Measurements from ENCODE around the gene USHBP1. TPM values are rescaled to one million over a fixed set of nuclear protein-coding genes. Genes with fewer than 3 reads are reported as not detected.

The USHBP1 gene
- total RNA-seq, 1 donor from 2014 or later: not detected

DNA sequence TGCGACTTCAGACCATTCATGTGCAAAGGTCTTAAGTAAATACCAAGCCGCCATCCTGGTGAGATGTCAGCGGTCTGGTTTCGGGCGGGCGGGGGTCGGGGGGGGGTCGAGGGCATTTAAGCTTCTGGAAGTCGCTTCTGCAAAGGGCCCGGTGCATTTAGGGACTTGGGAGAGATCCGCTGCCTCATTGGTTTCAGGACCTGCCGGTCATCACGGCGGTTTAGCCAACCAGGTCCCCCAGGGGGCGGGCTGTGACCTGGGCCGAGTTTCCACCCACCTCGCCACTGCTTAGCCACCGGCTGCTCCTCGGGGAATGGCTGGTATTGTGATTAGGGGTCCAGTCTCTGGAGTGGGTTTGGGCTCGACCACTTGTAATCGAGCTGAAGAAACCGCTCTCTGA, 24.9 kb upstream of the USHBP1 start:
- Histone ChIP-seq H3K36me3 (ENCODE audit: control insufficient read depth, insufficient read depth, low read length) (peaks cover under 1% of the 10 kb centered on the region), H3K27me3 (ENCODE audit: control insufficient read depth, insufficient read depth, low read length) (no peaks in the 10 kb centered on the region), H3K4me3 (ENCODE audit: low read depth, low read length) (no peak overlapping the region)
- TF ChIP-seq, protein P1, sequence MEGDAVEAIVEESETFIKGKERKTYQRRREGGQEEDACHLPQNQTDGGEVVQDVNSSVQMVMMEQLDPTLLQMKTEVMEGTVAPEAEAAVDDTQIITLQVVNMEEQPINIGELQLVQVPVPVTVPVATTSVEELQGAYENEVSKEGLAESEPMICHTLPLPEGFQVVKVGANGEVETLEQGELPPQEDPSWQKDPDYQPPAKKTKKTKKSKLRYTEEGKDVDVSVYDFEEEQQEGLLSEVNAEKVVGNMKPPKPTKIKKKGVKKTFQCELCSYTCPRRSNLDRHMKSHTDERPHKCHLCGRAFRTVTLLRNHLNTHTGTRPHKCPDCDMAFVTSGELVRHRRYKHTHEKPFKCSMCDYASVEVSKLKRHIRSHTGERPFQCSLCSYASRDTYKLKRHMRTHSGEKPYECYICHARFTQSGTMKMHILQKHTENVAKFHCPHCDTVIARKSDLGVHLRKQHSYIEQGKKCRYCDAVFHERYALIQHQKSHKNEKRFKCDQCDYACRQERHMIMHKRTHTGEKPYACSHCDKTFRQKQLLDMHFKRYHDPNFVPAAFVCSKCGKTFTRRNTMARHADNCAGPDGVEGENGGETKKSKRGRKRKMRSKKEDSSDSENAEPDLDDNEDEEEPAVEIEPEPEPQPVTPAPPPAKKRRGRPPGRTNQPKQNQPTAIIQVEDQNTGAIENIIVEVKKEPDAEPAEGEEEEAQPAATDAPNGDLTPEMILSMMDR (IDR thresholded peaks at IDR 0.05; ENCODE audit: insufficient read depth, low read length, severe bottlenecking): no peak
- DNase-seq (ENCODE audit: low read depth): peak; percentile 57
- FAIRE-seq: no peak

DNA sequence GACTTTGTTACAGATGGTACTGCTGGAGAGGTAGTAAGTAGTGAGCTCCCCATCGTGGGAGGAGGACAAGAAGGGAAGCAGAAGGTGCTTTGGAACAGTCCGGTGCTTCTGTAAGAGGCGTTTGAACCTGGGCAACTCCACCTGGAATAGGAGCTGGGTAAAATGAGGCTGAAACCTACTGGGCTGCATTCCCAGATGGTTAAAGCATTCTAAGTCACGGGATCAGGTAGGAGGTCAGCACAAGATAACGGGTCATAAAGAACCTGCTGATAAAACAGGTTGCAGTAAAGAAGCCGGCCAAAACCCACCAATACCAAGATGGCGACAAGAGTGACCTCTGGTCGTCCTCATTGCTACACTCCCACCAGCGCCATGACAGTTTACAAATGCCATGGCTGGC, 22.2 kb upstream of the USHBP1 start:
- no peak overlapping the region for H3K4me3 ChIP-seq (ENCODE audit: low read depth, low read length)
- no peaks in the 10 kb centered on the region for H3K27me3 ChIP-seq (ENCODE audit: control insufficient read depth, insufficient read depth, low read length)
- TF ChIP-seq, protein P1 (IDR thresholded peaks at IDR 0.05; ENCODE audit: insufficient read depth, low read length, severe bottlenecking): no peak
- H3K36me3 ChIP-seq (ENCODE audit: control insufficient read depth, insufficient read depth, low read length): no peaks in the 10 kb centered on the region
- DNase-seq (ENCODE audit: low read depth): no peak
- no peak for FAIRE-seq

DNA sequence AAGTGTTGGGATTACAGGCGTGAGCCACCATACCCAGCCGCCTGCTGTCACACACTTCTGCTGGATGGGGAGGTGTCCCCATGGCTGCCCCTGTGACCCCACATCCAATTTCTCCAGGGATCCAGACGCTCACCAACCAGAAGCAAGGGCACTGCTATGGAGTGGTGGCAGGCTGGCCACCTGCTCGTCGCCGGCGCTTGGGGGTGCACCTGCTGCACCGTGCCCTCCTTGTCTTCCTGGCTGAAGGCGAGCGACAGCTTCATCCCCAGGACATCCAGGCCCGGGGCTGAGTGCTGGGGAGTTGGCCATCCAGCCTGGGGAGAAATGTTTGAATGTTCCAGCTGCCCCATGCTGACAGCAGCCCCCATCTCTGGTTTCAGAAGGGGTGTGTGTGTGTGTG, 21.7 kb upstream of the USHBP1 start:
- TF ChIP-seq, protein P1 (IDR thresholded peaks at IDR 0.05; ENCODE audit: insufficient read depth, low read length, severe bottlenecking): no peak
- Histone ChIP-seq H3K36me3 (ENCODE audit: control insufficient read depth, insufficient read depth, low read length) (no peaks in the 10 kb centered on the region), H3K27me3 (ENCODE audit: control insufficient read depth, insufficient read depth, low read length) (no peaks in the 10 kb centered on the region), H3K4me3 (ENCODE audit: low read depth, low read length) (no peak overlapping the region)
- no peak for FAIRE-seq
- DNase-seq (ENCODE audit: low read depth): no peak

DNA sequence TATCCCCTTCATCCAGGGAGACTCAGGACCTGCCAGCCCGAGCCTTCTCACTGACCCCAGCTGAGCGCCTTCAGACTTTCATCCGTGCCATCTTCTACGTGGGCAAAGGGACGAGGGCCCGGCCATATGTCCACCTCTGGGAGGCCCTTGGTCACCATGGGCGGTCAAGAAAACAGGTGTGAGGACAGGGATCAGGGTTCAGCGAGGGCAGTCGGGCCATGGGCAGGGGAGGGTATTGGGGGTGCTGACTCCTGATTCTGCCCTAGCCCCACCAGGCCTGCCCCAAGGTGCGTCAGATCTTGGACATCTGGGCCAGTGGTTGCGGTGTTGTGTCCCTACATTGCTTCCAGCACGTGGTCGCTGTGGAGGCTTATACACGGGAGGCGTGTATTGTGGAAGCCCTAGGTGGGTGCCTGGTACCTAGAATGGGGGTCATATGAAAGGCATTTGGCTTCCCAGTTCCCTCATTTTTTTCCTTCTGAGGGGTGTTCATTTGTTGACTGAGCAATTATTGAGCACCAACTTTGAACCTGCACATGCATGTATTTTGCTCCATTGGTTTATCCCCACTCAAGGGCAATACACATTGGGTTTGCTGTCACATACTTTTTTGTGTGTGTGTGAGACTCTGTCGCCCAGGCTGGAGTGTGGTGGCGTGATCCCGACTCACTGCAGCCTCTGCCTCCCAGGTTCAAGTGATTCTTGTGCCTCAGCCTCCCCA, 21.0 kb upstream of the USHBP1 start:
- no peaks in the 10 kb centered on the region for H3K36me3 ChIP-seq (ENCODE audit: control insufficient read depth, insufficient read depth, low read length)
- DNase-seq (ENCODE audit: low read depth): no peak
- H3K27me3 ChIP-seq (ENCODE audit: control insufficient read depth, insufficient read depth, low read length): no peaks in the 10 kb centered on the region
- FAIRE-seq: no peak
- no peak overlapping the region for H3K4me3 ChIP-seq (ENCODE audit: low read depth, low read length)
- TF ChIP-seq, protein P1 (IDR thresholded peaks at IDR 0.05; ENCODE audit: insufficient read depth, low read length, severe bottlenecking): no peak

DNA sequence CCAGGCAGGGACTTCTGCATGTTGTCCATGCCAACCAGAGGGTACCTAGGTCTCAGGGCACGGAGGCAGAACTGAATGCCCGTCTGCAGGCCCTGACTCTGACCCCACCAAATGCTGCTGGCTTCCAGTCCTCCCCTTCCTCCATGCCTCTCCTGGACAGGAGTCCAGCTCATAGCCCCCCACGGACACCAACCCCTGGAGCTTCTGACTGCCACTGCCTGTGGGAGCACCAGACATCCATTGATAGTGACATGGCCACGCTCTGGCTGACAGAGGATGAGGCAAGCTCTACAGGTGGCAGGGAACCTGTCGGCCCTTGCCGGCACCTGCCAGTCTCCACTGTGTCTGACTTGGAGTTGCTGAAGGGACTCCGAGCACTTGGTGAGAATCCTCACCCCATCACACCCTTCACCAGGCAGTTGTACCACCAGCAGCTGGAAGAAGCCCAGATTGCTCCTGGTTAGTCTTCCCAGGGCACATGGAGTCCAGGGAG, 19.0 kb upstream of the USHBP1 start:
- Histone ChIP-seq H3K36me3 (ENCODE audit: control insufficient read depth, insufficient read depth, low read length) (peaks cover 2% of the 10 kb centered on the region), H3K4me3 (ENCODE audit: low read depth, low read length) (no peak overlapping the region), H3K27me3 (ENCODE audit: control insufficient read depth, insufficient read depth, low read length) (no peaks in the 10 kb centered on the region)
- TF ChIP-seq, protein P1 (IDR thresholded peaks at IDR 0.05; ENCODE audit: insufficient read depth, low read length, severe bottlenecking): no peak
- FAIRE-seq (no peak), DNase-seq (ENCODE audit: low read depth) (no peak)

Data from bronchial epithelial cell (primary cell).